Mesendoderm (in vitro differentiated cells): ENCODE results near the gene TKT.

Experiments used
- DNase-seq: peaks from one replicate; pipeline ENCODE4 v3.0.0; 2013
- H2AK5ac ChIP-seq: 2 replicates; pipeline ENCODE4 v1.6.1; 2013; ENCODE audit warnings: low read length, inconsistent platforms
- H2BK120ac ChIP-seq: 2 replicates; pipeline ENCODE4 v1.6.1; 2013; ENCODE audit warnings: low read depth, mild to moderate bottlenecking, low read length, moderate library complexity, mixed read lengths
- H2BK15ac ChIP-seq: replicated peaks from 2 replicates; pipeline ENCODE4 v1.6.1; 2013; ENCODE audit warnings: low read depth, mild to moderate bottlenecking, moderate library complexity
- H2BK5ac ChIP-seq: 2 replicates; pipeline ENCODE4 v1.6.1; 2013; ENCODE audit warnings: low read length, inconsistent platforms
- H3K18ac ChIP-seq: 2 replicates; pipeline ENCODE4 v1.6.1; 2013; ENCODE audit warnings: mild to moderate bottlenecking, low read length, mixed read lengths
- H3K23ac ChIP-seq: one replicate; pipeline ENCODE4 v1.6.1; 2013; ENCODE audit warnings: low read length
- H3K27ac ChIP-seq: 2 replicates; pipeline ENCODE4 v1.5.1; 2013; ENCODE audit warnings: low read depth, mild to moderate bottlenecking, inconsistent platforms, low read length, moderate library complexity
- H3K27me3 ChIP-seq: 2 replicates; pipeline ENCODE4 v1.6.1; 2013; ENCODE audit warnings: low read length, control low read depth, mild to moderate bottlenecking, inconsistent platforms; ENCODE audit not compliant: insufficient read depth, poor library complexity
- H3K36me3 ChIP-seq: 2 replicates; pipeline ENCODE4 v1.6.1; 2013; ENCODE audit warnings: low read length, inconsistent platforms; ENCODE audit not compliant: control insufficient read depth, insufficient read depth
- H3K4ac ChIP-seq: one replicate; pipeline ENCODE4 v1.6.1; 2013; ENCODE audit warnings: low read depth, mild to moderate bottlenecking, low read length, moderate library complexity
- H3K4me1 ChIP-seq: 2 replicates; pipeline ENCODE4 v1.6.1; 2013; ENCODE audit warnings: low read depth, low read length, inconsistent platforms; ENCODE audit not compliant: control insufficient read depth
- H3K4me2 ChIP-seq: 2 replicates; pipeline ENCODE4 v1.6.1; 2013; ENCODE audit warnings: low read length
- H3K4me3 ChIP-seq: 2 replicates; pipeline ENCODE4 v1.5.1; 2013; ENCODE audit warnings: mild to moderate bottlenecking, low read length
- H3K56ac ChIP-seq: one replicate; pipeline ENCODE4 v1.6.1; 2013; ENCODE audit warnings: low read length
- H3K79me1 ChIP-seq: 2 replicates; pipeline ENCODE4 v1.6.1; 2013; ENCODE audit warnings: low read length, inconsistent platforms
- H3K79me2 ChIP-seq: 2 replicates; pipeline ENCODE4 v1.6.1; 2013; ENCODE audit warnings: mild to moderate bottlenecking, low read length; ENCODE audit not compliant: control insufficient read depth, insufficient read depth
- H3K9ac ChIP-seq: 2 replicates; pipeline ENCODE4 v1.6.1; 2013; ENCODE audit warnings: low read length, inconsistent platforms
- H4K5ac ChIP-seq: one replicate; pipeline ENCODE4 v1.6.1; 2013; ENCODE audit warnings: low read length
- H4K8ac ChIP-seq: one replicate; pipeline ENCODE4 v1.6.1; 2013; ENCODE audit warnings: low read depth, mild to moderate bottlenecking, control low read depth, low read length, moderate library complexity
- WGBS: extraction: QIAGEN DNeasy Blood & Tissue Kit; methylation state at CpG from one replicate; pipeline ENCODE4 v1.1.7; 2013; ENCODE audit warnings: low lambda C conversion rate, missing lambda C conversion rate; ENCODE audit not compliant: insufficient coverage; ENCODE audit errors: extremely low coverage; 5-methylcytosine and 5-hydroxymethylcytosine counted together

The TKT gene

DNA sequence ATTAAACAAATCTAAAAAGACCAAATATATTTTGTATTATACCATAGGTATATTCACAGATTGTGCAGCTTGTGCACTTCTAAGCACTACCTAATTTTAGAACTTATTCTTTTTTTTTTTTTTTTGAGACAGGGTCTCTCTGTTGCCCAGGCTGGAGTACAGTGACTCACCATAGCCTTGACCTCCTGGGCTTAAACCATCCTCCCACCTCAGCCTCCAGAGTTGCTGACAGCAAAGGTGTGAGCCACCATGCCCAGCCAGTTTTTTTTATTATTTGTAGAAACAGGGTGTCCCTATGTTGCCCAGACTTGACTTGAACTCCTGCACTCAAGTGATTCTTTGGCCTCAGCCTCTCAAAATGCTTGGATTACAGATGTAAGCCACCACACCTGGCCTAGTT, 11.9 kb upstream of the TKT start:
- no peak overlapping the region for H3K9ac ChIP-seq
- H3K27ac ChIP-seq, result no peak overlapping the region
- no peak overlapping the region for H3K4me2 ChIP-seq

GRCh38 chr3:53264718-53265117, 8.9 kb upstream of the TKT start:
- Histone ChIP-seq H3K4ac (no peak overlapping the region), H2BK5ac (no peak overlapping the region), H3K4me3 (no peak overlapping the region), H4K8ac (no peak overlapping the region), H3K79me2 (no peaks in the 10 kb centered on the region), H3K9ac (no peak overlapping the region), H3K36me3 (no peaks in the 10 kb centered on the region), H3K27ac (no peak overlapping the region), H2BK15ac (no peak overlapping the region), H2AK5ac (no peak overlapping the region), H3K79me1 (no peaks in the 10 kb centered on the region), H4K5ac (no peak overlapping the region), H3K4me1 (peaks cover 4% of the 10 kb centered on the region), H3K18ac (no peak overlapping the region), H3K56ac (no peak overlapping the region), H3K4me2 (no peak overlapping the region), H2BK120ac (peak overlapping the region; percentile 32), H3K23ac (no peak overlapping the region), H3K27me3 (no peaks in the 10 kb centered on the region)
- no CpG with 5 or more reads among the region's 3 CpGs for WGBS
- DNase-seq, result no peak

More for the DNA sequence above, 11.9 kb upstream of the TKT start:
- Histone ChIP-seq H3K18ac (peak overlapping the region; percentile 39), H2BK120ac (peak overlapping the region; percentile 65), H4K8ac (no peak overlapping the region), H2BK15ac (no peak overlapping the region), H2AK5ac (no peak overlapping the region), H3K56ac (peak overlapping the region; percentile 15), H4K5ac (no peak overlapping the region), H3K79me2 (no peaks in the 10 kb centered on the region), H3K23ac (no peak overlapping the region), H3K79me1 (no peaks in the 10 kb centered on the region), H2BK5ac (no peak overlapping the region), H3K36me3 (no peaks in the 10 kb centered on the region), H3K4me1 (no peaks in the 10 kb centered on the region), H3K27me3 (no peaks in the 10 kb centered on the region), H3K4me3 (no peak overlapping the region), H3K4ac (no peak overlapping the region)
- DNase-seq, result no peak

- no peak overlapping the region for H3K4ac ChIP-seq
- H4K8ac ChIP-seq, result no peak overlapping the region
- H3K4me3 ChIP-seq, result no peak overlapping the region
- H4K5ac ChIP-seq, result no peak overlapping the region
- no peak overlapping the region for H3K23ac ChIP-seq
- no peaks in the 10 kb centered on the region for H3K27me3 ChIP-seq
- no peaks in the 10 kb centered on the region for H3K79me1 ChIP-seq
- H3K4me2 ChIP-seq, result no peak overlapping the region
- no peak overlapping the region for H2AK5ac ChIP-seq
- H3K56ac ChIP-seq, result no peak overlapping the region
- no peak for DNase-seq
- no peaks in the 10 kb centered on the region for H3K79me2 ChIP-seq
- H2BK5ac ChIP-seq, result no peak overlapping the region
- H3K18ac ChIP-seq, result no peak overlapping the region
- H3K4me1 ChIP-seq, result peaks cover 12% of the 10 kb centered on the region
- H3K9ac ChIP-seq, result no peak overlapping the region
- no peak overlapping the region for H3K27ac ChIP-seq
- H2BK15ac ChIP-seq, result no peak overlapping the region
- H2BK120ac ChIP-seq, result no peak overlapping the region
- no CpG with 5 or more reads among the region's 4 CpGs for WGBS
- no peaks in the 10 kb centered on the region for H3K36me3 ChIP-seq
These were observed 8.1 kb upstream of the TKT start for GRCh38 chr3:53263907-53264306.

- H2BK15ac ChIP-seq, result no peak overlapping the region
- peak overlapping the region; percentile 31 for H2BK120ac ChIP-seq
- H4K8ac ChIP-seq, result no peak overlapping the region
- H3K79me2 ChIP-seq, result no peaks in the 10 kb centered on the region
- H3K4ac ChIP-seq, result no peak overlapping the region
- peak overlapping the region; percentile 15 for H3K18ac ChIP-seq
- no peaks in the 10 kb centered on the region for H3K27me3 ChIP-seq
- no peak overlapping the region for H4K5ac ChIP-seq
- no peaks in the 10 kb centered on the region for H3K79me1 ChIP-seq
- no peak overlapping the region for H3K4me3 ChIP-seq
- H2AK5ac ChIP-seq, result no peak overlapping the region
- no CpG with 5 or more reads among the region's 5 CpGs for WGBS
- H3K36me3 ChIP-seq, result no peaks in the 10 kb centered on the region
- DNase-seq, result no peak
- H3K9ac ChIP-seq, result no peak overlapping the region
- H3K56ac ChIP-seq, result no peak overlapping the region
- no peak overlapping the region for H3K4me2 ChIP-seq
- peaks cover 14% of the 10 kb centered on the region for H3K4me1 ChIP-seq
- no peak overlapping the region for H3K23ac ChIP-seq
- no peak overlapping the region for H3K27ac ChIP-seq
- no peak overlapping the region for H2BK5ac ChIP-seq
These were observed 5.9 kb upstream of the TKT start for GRCh38 chr3:53261712-53262111.

DNA sequence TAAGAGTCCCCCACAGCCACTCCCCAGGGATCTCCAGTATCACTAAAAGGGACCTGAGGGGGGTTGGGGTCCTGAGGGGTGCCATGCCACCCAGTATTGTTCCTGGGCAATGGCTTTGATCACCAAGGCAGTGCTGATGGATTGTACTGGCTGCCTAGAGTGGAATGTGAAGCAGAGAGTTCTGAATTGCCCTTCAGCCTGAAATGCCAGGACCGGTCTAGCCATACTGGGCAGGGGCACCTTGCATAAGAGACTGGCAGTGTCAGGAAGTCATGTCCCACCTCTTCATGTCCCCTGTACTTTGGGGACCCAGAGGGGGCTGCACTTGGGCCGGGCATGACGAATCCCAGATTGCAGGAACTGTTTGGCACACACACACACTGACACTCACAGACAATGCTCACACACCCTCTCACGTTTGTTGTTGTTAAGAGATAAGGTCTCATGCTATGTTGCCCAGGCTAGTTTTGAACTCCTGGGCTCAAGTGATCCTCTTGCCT, 4.5 kb upstream of the TKT start:
- Histone ChIP-seq H3K27me3 (no peaks in the 10 kb centered on the region), H3K23ac (no peak overlapping the region), H3K4me3 (no peak overlapping the region), H3K4me1 (peaks cover 14% of the 10 kb centered on the region), H2AK5ac (peak overlapping the region; percentile 83), H3K4ac (no peak overlapping the region), H3K79me2 (peaks cover 4% of the 10 kb centered on the region), H3K18ac (no peak overlapping the region), H2BK15ac (no peak overlapping the region), H3K56ac (peak overlapping the region; percentile 17), H4K8ac (no peak overlapping the region), H3K9ac (no peak overlapping the region), H3K36me3 (no peaks in the 10 kb centered on the region), H3K27ac (no peak overlapping the region), H2BK120ac (no peak overlapping the region), H4K5ac (no peak overlapping the region), H3K79me1 (no peaks in the 10 kb centered on the region), H3K4me2 (no peak overlapping the region), H2BK5ac (no peak overlapping the region)
- no peak for DNase-seq
- WGBS, result no CpG with 5 or more reads among the region's 4 CpGs
